ENCODE results near the gene GEMIN4. TPM values are rescaled to one million over a fixed set of nuclear protein-coding genes. Genes with fewer than 3 reads are reported as not detected.

GEMIN4 gene
- total RNA-seq, 1 donor from 2014 or later: 13.3 TPM

GRCh38 chr17:746181-746580 lies 5.9 kb downstream of the GEMIN4 start:
- Histone ChIP-seq H3K36me3 (ENCODE audit: control insufficient read depth, insufficient read depth, low read length) (peaks cover 6% of the 10 kb centered on the region), H3K4me3 (ENCODE audit: low read depth, low read length) (no peak overlapping the region), H3K27me3 (ENCODE audit: control insufficient read depth, insufficient read depth, low read length) (no peaks in the 10 kb centered on the region)
- no peak for TF ChIP-seq CTCF (IDR thresholded peaks at IDR 0.05; ENCODE audit: insufficient read depth, low read length, poor library complexity, severe bottlenecking)
- no peak for DNase-seq (ENCODE audit: low read depth)

GRCh38 chr17:745406-745805 lies 6.7 kb downstream of the GEMIN4 start:
- H3K36me3 ChIP-seq (ENCODE audit: control insufficient read depth, insufficient read depth, low read length): peaks cover 6% of the 10 kb centered on the region
- no peak overlapping the region for H3K4me3 ChIP-seq (ENCODE audit: low read depth, low read length)
- no peaks in the 10 kb centered on the region for H3K27me3 ChIP-seq (ENCODE audit: control insufficient read depth, insufficient read depth, low read length)
- no peak for DNase-seq (ENCODE audit: low read depth)
- no peak for TF ChIP-seq CTCF (IDR thresholded peaks at IDR 0.05; ENCODE audit: insufficient read depth, low read length, poor library complexity, severe bottlenecking)

- H3K4me3 ChIP-seq (ENCODE audit: low read depth, low read length): no peak overlapping the region
- no peak for TF ChIP-seq CTCF (IDR thresholded peaks at IDR 0.05; ENCODE audit: insufficient read depth, low read length, poor library complexity, severe bottlenecking)
- no peaks in the 10 kb centered on the region for H3K27me3 ChIP-seq (ENCODE audit: control insufficient read depth, insufficient read depth, low read length)
- peaks cover 6% of the 10 kb centered on the region for H3K36me3 ChIP-seq (ENCODE audit: control insufficient read depth, insufficient read depth, low read length)
- DNase-seq (ENCODE audit: low read depth): no peak
These were observed 7.1 kb downstream of the GEMIN4 start for GRCh38 chr17:744937-745336.

GRCh38 chr17:743139-743538 lies 8.9 kb downstream of the GEMIN4 start:
- TF ChIP-seq CTCF (IDR thresholded peaks at IDR 0.05; ENCODE audit: insufficient read depth, low read length, poor library complexity, severe bottlenecking): no peak

GRCh38 chr17:742147-742793 lies 9.8 kb downstream of the GEMIN4 start:
- no peak for TF ChIP-seq CTCF (IDR thresholded peaks at IDR 0.05; ENCODE audit: insufficient read depth, low read length, poor library complexity, severe bottlenecking)
- no peak overlapping the region for H3K4me3 ChIP-seq (ENCODE audit: low read depth, low read length)
- no peaks in the 10 kb centered on the region for H3K27me3 ChIP-seq (ENCODE audit: control insufficient read depth, insufficient read depth, low read length)
- peaks cover 8% of the 10 kb centered on the region for H3K36me3 ChIP-seq (ENCODE audit: control insufficient read depth, insufficient read depth, low read length)
- DNase-seq (ENCODE audit: low read depth): no peak

More at GRCh38 chr17:743139-743538, 8.9 kb downstream of the GEMIN4 start:
- DNase-seq (ENCODE audit: low read depth): no peak
- H3K36me3 ChIP-seq (ENCODE audit: control insufficient read depth, insufficient read depth, low read length): peaks cover 6% of the 10 kb centered on the region
- no peaks in the 10 kb centered on the region for H3K27me3 ChIP-seq (ENCODE audit: control insufficient read depth, insufficient read depth, low read length)
- H3K4me3 ChIP-seq (ENCODE audit: low read depth, low read length): no peak overlapping the region
